ENCODE results near the gene CHIT1.
"Not testable (repeated sequence)": the region's sequence is repeated elsewhere in the genome, so short reads cannot be mapped to it uniquely, and the experiment has no call there.

CHIT1 gene

DNA sequence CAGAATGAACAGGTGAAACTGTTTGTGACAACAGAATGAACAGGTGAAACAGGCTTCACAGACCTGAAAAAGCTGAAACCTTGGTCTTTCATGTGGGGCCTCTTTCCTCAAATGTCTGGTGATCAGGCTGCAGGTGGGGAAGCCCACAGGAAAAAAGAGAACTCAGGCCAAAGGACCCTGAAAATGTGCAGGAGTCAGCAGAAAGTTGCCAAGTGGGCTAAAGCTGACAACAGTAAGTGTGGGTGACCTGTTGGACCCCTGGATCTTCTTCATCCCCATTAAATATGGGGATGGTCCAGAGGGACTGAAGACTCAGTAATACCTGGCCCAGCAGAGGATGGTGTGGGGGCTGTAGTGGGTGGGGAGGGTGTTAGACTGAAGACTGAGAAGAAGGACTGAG lies 9.1 kb upstream of the CHIT1 start:
- H3K27me3 ChIP-seq (ENCODE audit: control insufficient read depth, insufficient read depth, low read length): no peaks in the 10 kb centered on the region
- H3K36me3 ChIP-seq (ENCODE audit: control insufficient read depth, insufficient read depth, low read length): no peaks in the 10 kb centered on the region
- H3K9me3 ChIP-seq (ENCODE audit: control insufficient read depth, insufficient read depth, low read depth, low read length): peaks cover 32% of the 10 kb centered on the region
- no peaks in the 10 kb centered on the region for H3K4me1 ChIP-seq (ENCODE audit: control insufficient read depth, insufficient read depth, low read length)
- no peak overlapping the region for H3K9ac ChIP-seq (ENCODE audit: low read length)
- H3K27ac ChIP-seq (ENCODE audit: low read depth, low read length): no peak overlapping the region
- H3K4me3 ChIP-seq (ENCODE audit: low read depth, low read length): no peak overlapping the region

- H3K27me3 ChIP-seq (ENCODE audit: control insufficient read depth, insufficient read depth, low read length): peaks cover 11% of the 10 kb centered on the region; the same call in 1 of the 2 replicates
- not testable (repeated sequence) for H3K36me3 ChIP-seq (ENCODE audit: control insufficient read depth, insufficient read depth, low read length)
These were observed 5.4 kb upstream of the CHIT1 start for GRCh38 chr1:203234901-203235300.

GRCh38 chr1:203228670-203229069 lies 803 bp downstream of the CHIT1 start:
- Histone ChIP-seq H3K9me3 (ENCODE audit: control insufficient read depth, insufficient read depth, low read depth, low read length) (peaks cover 4% of the 10 kb centered on the region), H3K36me3 (ENCODE audit: control insufficient read depth, insufficient read depth, low read length) (no peaks in the 10 kb centered on the region), H3K27me3 (ENCODE audit: control insufficient read depth, insufficient read depth, low read length) (peaks cover 25% of the 10 kb centered on the region; the same call in 1 of the 2 replicates), H3K27ac (ENCODE audit: low read depth, low read length) (no peak overlapping the region), H3K4me1 (ENCODE audit: control insufficient read depth, insufficient read depth, low read length) (no peaks in the 10 kb centered on the region), H3K9ac (ENCODE audit: low read length) (no peak overlapping the region), H3K4me3 (ENCODE audit: low read depth, low read length) (no peak overlapping the region)

More at GRCh38 chr1:203234901-203235300, 5.4 kb upstream of the CHIT1 start:
- H3K9ac ChIP-seq (ENCODE audit: low read length); H3K4me1 ChIP-seq (ENCODE audit: control insufficient read depth, insufficient read depth, low read length); H3K4me3 ChIP-seq (ENCODE audit: low read depth, low read length); H3K27ac ChIP-seq (ENCODE audit: low read depth, low read length): not testable (repeated sequence)
- H3K9me3 ChIP-seq (ENCODE audit: control insufficient read depth, insufficient read depth, low read depth, low read length): peaks cover 35% of the 10 kb centered on the region

DNA sequence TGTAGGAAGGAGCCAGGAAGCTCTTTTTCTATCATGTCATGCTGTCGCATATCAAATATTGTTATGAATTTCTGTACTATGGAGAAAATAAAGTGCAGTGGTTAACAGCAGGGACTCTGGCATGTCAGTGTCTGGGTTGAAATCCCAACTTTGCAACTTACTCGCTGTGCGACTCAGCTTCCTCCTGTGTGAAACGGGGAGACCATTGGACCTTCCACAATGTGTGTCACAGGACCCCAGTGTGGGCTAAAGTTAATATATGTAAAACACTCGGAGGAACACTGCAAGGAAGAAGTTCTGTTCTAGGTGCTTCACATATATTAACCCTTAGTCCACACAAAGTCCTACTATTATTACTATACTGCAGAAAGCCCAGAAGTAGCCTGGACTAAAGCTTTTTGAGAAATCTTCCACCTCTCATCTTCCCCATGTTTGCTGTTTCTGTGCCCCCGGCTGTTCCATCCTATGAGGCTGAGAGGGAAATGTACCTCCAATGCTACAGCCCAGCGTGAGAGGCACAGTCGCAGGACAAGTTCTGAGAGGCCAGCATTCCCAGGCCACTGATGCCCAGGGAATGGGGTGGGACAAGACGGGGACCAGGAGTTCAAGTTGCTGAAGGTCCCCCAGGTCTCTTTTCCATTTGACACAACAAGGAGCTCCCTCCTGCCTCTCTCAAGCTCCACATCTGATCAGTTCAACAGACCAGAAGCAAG lies 1.9 kb downstream of the CHIT1 start:
- H3K9ac ChIP-seq (ENCODE audit: low read length): no peak overlapping the region
- H3K27me3 ChIP-seq (ENCODE audit: control insufficient read depth, insufficient read depth, low read length): peaks cover 22% of the 10 kb centered on the region; the same call in 1 of the 2 replicates
- no peak overlapping the region for H3K4me3 ChIP-seq (ENCODE audit: low read depth, low read length)
- H3K36me3 ChIP-seq (ENCODE audit: control insufficient read depth, insufficient read depth, low read length): no peaks in the 10 kb centered on the region
- no peaks in the 10 kb centered on the region for H3K9me3 ChIP-seq (ENCODE audit: control insufficient read depth, insufficient read depth, low read depth, low read length)
- no peaks in the 10 kb centered on the region for H3K4me1 ChIP-seq (ENCODE audit: control insufficient read depth, insufficient read depth, low read length)
- H3K27ac ChIP-seq (ENCODE audit: low read depth, low read length): no peak overlapping the region

- peaks cover 14% of the 10 kb centered on the region; the same call in 1 of the 2 replicates for H3K27me3 ChIP-seq (ENCODE audit: control insufficient read depth, insufficient read depth, low read length)
- H3K27ac ChIP-seq (ENCODE audit: low read depth, low read length): no peak overlapping the region
- H3K9me3 ChIP-seq (ENCODE audit: control insufficient read depth, insufficient read depth, low read depth, low read length): no peaks in the 10 kb centered on the region
- H3K9ac ChIP-seq (ENCODE audit: low read length): no peak overlapping the region
- H3K36me3 ChIP-seq (ENCODE audit: control insufficient read depth, insufficient read depth, low read length): no peaks in the 10 kb centered on the region
- no peaks in the 10 kb centered on the region for H3K4me1 ChIP-seq (ENCODE audit: control insufficient read depth, insufficient read depth, low read length)
- no peak overlapping the region for H3K4me3 ChIP-seq (ENCODE audit: low read depth, low read length)
These were observed 4.4 kb downstream of the CHIT1 start for GRCh38 chr1:203225071-203225470.

DNA sequence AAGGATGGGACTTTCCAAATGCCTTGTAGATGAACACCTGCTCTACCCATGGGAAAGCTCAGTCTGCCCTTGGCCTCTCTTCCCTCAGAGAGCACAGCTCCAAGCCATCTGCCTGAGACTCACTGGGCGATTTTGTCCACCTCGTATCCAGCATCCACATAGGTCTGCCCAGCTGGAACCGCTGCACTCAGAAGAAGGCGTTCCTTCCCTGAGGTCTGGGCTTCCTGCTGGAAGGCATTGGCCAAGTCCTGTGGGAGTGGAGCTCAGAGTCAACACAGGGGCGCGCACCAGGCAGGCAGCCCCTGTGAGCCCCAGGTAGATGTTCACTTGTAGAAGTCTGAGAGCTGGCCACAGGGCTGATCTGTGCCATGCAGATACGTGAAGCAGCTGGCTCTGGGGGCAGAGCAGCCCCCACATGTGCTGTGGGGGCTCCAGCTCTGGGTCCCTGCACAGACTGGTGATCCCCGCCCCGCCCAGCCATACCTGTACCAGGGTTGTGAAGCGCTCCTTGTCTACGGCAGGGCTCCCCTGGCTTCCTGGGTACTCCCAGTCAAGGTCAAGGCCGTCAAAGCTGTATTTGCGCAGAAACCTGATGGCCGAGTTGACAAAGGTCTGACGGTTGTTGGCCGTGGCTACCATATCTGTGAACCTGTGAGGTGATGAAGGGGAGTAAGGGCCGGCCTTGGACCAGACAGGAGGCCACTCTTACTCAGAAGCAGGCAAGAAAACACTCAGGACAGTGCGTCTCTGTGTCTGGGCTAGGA lies 6.3 kb downstream of the CHIT1 start:
- peaks cover 14% of the 10 kb centered on the region; the same call in 1 of the 2 replicates for H3K27me3 ChIP-seq (ENCODE audit: control insufficient read depth, insufficient read depth, low read length)
- no peak overlapping the region for H3K9ac ChIP-seq (ENCODE audit: low read length)
- H3K4me1 ChIP-seq (ENCODE audit: control insufficient read depth, insufficient read depth, low read length): no peaks in the 10 kb centered on the region
- H3K36me3 ChIP-seq (ENCODE audit: control insufficient read depth, insufficient read depth, low read length): no peaks in the 10 kb centered on the region
- H3K4me3 ChIP-seq (ENCODE audit: low read depth, low read length): no peak overlapping the region
- no peaks in the 10 kb centered on the region for H3K9me3 ChIP-seq (ENCODE audit: control insufficient read depth, insufficient read depth, low read depth, low read length)
- H3K27ac ChIP-seq (ENCODE audit: low read depth, low read length): no peak overlapping the region

DNA sequence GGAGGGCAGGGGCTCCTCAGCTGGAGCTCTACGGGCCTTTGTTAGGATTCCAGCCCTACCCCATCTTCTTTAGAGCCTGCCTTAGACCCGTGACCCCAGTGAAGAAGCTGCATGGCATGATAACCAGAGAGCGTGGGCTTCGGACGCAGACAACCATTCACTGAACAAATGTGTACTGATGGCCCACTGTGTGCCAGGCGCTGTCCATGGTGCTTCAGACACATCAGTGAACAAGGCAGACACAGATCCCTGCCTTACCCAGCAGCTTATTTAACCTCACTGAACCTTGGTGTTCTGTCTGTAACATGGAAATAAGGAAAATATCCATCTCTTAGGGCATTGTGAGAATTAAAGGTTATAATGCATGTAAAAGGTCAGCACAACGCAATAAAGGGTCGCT lies 9.5 kb downstream of the CHIT1 start:
- Histone ChIP-seq H3K4me1 (ENCODE audit: control insufficient read depth, insufficient read depth, low read length) (peaks cover 9% of the 10 kb centered on the region; the same call in 1 of the 2 replicates), H3K4me3 (ENCODE audit: low read depth, low read length) (no peak overlapping the region), H3K27me3 (ENCODE audit: control insufficient read depth, insufficient read depth, low read length) (peaks cover 4% of the 10 kb centered on the region; the same call in 1 of the 2 replicates), H3K9me3 (ENCODE audit: control insufficient read depth, insufficient read depth, low read depth, low read length) (no peaks in the 10 kb centered on the region), H3K36me3 (ENCODE audit: control insufficient read depth, insufficient read depth, low read length) (no peaks in the 10 kb centered on the region), H3K9ac (ENCODE audit: low read length) (no peak overlapping the region), H3K27ac (ENCODE audit: low read depth, low read length) (no peak overlapping the region)

DNA sequence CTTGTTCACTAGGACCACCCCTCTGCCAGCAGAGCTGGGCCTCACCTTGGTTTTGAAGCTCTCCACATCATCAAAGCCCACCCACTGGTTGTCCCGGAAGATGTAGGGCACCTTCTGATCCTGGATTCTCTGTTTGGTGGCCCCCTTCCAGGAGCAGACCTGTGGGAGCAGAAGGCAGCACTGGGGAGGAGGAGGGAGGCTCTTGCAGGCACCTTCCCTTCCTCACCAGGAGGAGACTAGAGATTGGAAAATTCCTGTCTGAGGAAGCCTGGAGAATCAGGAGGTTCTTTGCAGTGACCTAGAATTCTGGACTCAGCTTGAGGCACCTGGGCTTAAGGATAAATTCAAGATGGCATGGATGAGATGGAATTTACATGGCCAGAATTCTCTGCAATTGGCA lies 10.3 kb downstream of the CHIT1 start:
- Histone ChIP-seq H3K9me3 (ENCODE audit: control insufficient read depth, insufficient read depth, low read depth, low read length) (no peaks in the 10 kb centered on the region), H3K4me1 (ENCODE audit: control insufficient read depth, insufficient read depth, low read length) (peaks cover 9% of the 10 kb centered on the region; the same call in 1 of the 2 replicates), H3K4me3 (ENCODE audit: low read depth, low read length) (no peak overlapping the region), H3K9ac (ENCODE audit: low read length) (no peak overlapping the region), H3K27me3 (ENCODE audit: control insufficient read depth, insufficient read depth, low read length) (no peaks in the 10 kb centered on the region), H3K27ac (ENCODE audit: low read depth, low read length) (no peak overlapping the region), H3K36me3 (ENCODE audit: control insufficient read depth, insufficient read depth, low read length) (no peaks in the 10 kb centered on the region)

DNA sequence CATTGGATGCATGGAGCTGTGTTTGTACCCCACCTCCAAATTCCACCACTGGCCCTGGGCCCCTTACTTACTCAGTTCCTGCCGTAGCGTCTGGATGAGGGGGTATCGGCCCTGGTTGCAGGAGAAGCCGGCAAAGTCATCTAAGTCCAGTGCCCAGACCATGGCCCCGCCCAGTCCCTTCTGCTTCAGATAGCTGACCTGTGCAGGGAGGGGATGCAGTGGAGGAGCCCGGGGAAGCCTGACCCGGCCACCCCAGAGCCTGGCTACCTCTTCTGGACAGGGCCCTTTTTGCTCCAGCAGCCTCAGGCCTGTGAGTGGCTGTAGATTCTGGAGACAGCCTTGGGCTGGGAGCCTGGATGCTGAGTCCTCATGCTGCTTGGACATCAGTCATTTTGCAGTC lies 11.8 kb downstream of the CHIT1 start:
- H3K9ac ChIP-seq (ENCODE audit: low read length): no peak overlapping the region
- H3K27ac ChIP-seq (ENCODE audit: low read depth, low read length): no peak overlapping the region
- no peak overlapping the region for H3K4me3 ChIP-seq (ENCODE audit: low read depth, low read length)
- H3K9me3 ChIP-seq (ENCODE audit: control insufficient read depth, insufficient read depth, low read depth, low read length): no peaks in the 10 kb centered on the region
- no peaks in the 10 kb centered on the region for H3K36me3 ChIP-seq (ENCODE audit: control insufficient read depth, insufficient read depth, low read length)
- H3K27me3 ChIP-seq (ENCODE audit: control insufficient read depth, insufficient read depth, low read length): no peaks in the 10 kb centered on the region
- H3K4me1 ChIP-seq (ENCODE audit: control insufficient read depth, insufficient read depth, low read length): peaks cover 9% of the 10 kb centered on the region; the same call in 1 of the 2 replicates

DNA sequence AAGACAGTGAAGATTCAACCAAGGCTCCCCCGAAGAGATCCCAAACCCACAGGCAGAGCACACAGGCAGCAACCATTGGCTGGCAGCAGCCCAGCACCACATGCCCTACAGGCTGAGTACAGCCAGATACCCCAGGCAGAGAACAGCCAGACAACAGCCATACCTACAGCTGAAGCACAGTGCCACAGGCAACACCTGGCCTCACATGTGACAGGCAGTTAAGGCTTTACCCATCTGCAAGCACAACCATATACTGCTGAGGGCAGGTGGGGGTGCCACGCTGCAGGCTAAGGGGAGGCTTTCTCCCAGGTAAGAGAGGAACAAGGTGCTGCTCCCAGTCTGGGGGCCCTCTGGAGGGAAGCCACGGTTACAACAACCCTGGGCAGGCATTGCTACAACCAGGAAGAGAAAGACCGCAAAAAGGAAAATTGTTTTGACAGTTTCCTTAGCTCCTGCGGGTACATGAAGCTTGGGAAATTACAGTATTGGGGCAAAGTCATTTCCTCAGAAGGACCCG lies 12.3 kb downstream of the CHIT1 start:
- H3K9ac ChIP-seq (ENCODE audit: low read length): no peak overlapping the region

More for the DNA sequence above, 12.3 kb downstream of the CHIT1 start:
- H3K27ac ChIP-seq (ENCODE audit: low read depth, low read length): no peak overlapping the region
- peaks cover 9% of the 10 kb centered on the region; the same call in 1 of the 2 replicates for H3K4me1 ChIP-seq (ENCODE audit: control insufficient read depth, insufficient read depth, low read length)
- no peak overlapping the region for H3K4me3 ChIP-seq (ENCODE audit: low read depth, low read length)
- H3K36me3 ChIP-seq (ENCODE audit: control insufficient read depth, insufficient read depth, low read length): no peaks in the 10 kb centered on the region
- H3K9me3 ChIP-seq (ENCODE audit: control insufficient read depth, insufficient read depth, low read depth, low read length): no peaks in the 10 kb centered on the region
- H3K27me3 ChIP-seq (ENCODE audit: control insufficient read depth, insufficient read depth, low read length): no peaks in the 10 kb centered on the region
